Stimulated activated CD4-positive, alpha-beta T cell treated with anti-CD3 and anti-CD28 coated beads, TNF-alpha, amount 100 ng/mL, for 48 hours (primary cell): ENCODE measurements around the gene RPS6KA2.

Experiments
- DNase-seq, 3 donors: peaks; one replicate each; pipeline ENCODE4 v3.0.0-alpha.2; 2020; ENCODE audit warnings: low read depth in 3 of 3

The RPS6KA2 gene

DNA sequence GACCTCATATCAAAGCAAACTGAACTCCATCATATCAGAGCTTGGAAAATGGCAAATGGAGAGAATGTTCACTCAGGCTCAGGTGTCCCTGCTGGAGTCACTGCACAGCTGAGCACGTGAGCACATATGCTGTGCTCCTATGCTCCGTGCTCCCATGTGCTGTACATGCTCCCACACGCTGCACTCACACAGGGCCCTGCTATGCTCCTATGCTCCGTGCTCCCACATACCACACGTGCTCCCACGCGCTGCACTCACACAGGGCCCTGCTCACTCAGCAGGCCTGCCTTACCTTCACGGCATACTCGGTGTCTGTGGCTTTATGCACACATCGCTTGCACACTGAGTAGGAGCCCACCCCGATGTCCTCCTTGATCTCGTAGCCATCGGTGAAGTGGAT is 178.6 kb downstream of the RPS6KA2 start:
- DNase-seq = no peak

DNA sequence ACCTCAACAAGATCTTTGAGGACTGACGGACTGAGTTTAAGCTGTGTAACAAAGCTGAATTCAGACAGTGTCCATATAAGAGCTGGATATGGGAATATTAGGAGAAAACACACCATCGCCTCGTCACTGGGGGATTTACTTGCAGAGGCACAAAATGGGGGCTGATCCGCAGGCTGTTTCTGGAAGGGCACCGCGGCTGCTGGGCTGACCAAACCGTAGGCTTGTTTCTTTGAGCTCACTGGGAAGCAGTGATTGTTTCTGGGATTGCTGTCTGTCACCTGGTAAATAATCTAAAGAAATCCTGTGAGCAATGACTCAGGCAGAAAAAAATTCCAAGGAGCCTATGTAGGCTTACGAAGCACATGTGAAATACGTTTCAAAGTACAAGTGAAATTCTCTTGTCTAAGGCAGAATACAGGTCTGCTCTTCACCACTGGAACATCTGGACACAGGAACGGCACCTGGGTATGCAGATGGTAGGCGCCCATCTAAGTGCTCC is 180.4 kb downstream of the RPS6KA2 start:
- no peak for DNase-seq

DNA sequence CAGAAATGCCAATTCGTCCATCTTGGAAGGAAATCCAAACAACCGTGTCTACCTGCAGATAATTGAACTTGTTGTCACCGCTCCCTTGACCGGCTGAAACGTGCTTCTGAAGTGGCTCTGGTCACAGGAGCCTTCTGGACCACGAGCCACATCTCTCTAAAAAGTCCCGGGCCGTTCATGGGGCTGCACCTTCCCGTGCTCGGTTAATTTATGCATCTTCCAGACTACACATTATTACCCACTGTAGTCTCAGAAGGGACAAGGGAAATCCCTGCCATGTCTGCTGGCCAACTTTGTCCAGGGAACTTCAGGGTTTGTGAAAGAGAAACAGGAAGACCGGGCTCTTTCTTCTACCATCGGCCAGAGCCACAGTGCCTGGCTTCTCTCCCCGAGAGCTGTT is 180.9 kb downstream of the RPS6KA2 start:
- no peak for DNase-seq

DNA sequence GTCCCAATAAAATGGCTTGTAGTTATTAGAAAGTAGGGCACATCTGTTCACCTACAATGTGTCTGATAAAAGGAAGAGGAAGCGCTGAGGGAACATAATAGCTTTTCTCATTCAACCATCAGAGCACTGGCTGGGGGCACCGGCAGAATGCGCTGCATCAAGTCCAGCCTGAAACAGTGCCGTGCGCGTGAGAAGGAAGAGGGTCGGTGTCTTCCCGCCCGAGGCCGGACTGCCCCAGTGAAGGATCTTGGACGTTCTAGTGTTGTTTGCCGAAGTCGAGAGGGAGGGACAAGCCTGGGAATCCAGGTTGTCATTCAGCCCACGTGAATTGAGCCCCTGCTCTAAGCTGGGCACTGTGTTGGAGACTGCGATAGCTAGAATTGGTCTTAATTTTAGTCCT is 182.6 kb downstream of the RPS6KA2 start:
- no peak for DNase-seq

DNA sequence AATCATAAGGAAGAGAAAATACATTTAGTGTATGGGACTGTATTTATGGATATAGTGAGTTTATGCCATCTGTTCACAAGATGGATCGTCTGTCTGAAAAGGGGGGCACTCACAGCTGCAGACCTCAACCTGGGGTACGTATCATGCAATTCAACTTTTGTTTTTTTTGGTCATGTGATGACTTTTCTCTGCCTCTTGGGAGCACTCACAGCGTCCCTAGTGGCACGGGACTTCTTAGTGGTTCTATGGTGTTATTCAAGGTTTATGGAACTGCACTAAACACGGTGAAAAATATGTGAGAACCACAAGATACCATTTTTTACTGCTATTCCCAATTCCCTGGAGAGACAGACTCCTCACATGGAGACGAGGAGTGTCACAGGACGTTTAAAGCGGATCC is 183.9 kb downstream of the RPS6KA2 start:
- no peak for DNase-seq

DNA sequence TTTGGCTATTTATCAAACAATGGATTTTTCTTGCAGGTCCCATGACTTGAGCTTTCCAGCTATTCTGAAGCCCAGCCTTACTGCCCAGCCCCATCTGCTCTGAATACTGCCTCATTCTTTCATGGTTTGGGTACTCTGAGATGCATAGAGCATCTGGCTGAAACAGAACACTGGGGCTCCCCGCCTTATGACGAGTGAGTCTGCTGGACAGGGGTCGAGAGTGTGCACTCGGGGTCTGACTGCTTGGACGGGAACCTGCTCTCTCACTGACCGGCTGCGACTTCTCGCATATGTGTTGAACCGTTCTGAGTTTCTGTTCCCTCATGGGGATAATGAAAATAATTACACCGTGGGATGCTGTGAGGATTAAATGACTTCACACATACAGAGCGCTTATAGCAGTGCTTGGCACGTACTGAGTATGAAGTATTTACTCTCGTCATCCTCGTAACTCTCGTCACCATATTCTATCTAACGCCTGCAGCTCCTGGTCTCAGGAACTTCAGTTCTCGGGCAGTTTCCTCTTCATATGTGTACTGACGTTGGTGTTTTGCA is 184.8 kb downstream of the RPS6KA2 start:
- no peak for DNase-seq

DNA sequence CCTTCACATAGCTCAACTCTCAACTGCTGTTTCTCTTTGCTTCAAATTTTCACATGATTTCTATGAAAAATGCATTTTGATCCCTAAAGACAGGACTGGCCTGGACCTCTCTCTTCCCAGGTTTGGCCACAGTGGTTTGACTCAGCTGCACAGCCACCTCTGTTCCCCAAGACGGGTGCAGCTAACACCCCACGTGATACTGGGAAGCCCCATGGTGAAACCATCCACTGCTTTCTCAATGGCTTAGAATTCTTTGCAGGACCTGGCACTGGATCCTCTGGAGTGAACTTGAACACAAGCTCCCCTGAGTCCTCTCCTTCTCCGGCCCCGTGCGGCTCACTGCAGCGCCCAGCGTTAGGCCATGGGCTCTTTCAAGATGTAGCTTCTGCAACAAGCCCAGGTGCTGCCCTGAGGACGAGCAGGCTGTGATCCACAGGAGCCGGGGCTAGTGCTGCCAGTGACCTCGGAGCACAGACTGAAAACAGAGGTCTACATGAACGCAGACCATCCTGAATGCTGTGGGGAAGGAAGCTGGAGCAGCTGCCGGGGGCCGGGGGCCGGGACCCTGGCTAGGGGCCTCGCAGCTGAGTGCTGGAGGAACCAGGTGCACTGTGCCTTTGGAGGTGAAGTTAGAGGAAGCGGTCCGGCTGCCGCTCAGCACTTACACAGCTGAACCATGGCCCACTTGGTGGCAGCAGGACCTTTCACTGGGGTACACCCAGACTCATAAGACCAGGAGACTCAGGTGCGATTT is 185.5 kb downstream of the RPS6KA2 start:
- DNase-seq = no peak

DNA sequence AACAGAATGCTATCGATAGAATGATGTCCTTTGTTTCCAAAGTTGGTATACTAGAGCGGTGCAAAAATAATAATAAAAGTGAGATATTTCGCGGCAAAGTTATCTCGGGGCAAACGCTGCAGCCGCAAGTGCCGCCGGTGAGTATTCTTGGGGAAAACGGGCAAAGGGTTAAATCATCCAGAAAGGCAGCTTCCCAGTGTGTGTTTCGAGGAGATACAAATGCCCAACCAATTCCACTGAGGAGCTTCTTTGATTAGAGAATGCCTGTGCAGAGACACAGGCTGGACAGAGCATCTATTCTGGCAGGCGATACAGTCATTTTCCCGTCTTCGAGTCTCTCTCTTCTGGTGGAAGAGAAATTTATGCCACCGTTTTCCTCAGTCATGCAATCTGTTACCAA is 186.3 kb downstream of the RPS6KA2 start:
- no peak for DNase-seq

DNA sequence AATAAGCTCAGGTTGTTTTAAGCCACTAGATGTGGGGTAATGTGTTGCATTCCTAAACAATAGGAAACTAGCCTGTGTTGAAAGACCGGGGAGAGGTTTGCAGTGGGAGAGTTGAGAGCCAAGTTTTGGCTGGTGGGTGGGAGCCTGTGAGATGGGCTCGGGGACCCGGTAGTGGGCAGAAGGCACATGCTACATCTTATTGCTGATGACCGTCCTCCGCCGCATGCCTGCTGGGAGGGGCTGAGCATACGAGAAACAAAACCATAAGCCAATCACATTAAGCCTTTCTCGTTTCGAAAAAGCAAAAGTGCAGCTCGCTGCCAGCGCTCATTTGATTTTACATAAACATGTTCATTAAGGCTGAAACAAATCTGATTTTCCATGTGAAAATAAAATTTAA is 186.9 kb downstream of the RPS6KA2 start:
- DNase-seq = no peak

DNA sequence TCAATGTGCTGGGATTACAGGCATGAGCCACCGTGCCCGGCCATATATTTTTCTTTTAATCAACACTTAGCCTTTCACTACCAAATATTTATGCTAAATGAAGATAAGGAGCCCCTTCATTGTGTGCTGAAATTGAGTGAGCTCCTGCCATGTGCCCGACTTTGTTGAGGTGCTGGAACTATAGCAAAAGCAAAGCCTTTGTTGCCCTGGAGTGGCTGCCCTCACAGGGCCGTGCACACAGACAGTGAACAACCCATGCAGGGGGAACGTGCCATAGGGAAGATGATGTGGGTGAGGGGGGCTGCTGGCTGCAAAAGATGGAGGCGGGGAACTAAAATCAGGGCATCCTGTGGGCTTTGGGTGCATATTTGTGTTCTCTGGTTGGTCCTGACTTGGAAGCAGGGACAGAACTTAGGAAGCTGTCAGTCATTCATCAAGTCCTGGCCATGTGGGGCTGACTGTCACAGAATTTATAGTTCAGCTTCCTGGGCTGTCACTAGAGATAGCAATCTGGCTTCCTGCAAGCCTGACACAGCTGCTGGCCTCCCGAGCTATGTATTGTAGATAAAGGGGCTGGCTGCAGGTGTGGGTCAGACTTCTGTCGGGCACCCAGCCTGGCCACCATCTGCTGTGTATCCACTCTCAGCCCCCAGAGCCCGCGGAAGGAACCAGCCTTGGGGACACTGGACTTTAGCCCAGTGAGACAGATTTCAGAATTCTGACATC is 187.5 kb downstream of the RPS6KA2 start:
- no peak for DNase-seq

DNA sequence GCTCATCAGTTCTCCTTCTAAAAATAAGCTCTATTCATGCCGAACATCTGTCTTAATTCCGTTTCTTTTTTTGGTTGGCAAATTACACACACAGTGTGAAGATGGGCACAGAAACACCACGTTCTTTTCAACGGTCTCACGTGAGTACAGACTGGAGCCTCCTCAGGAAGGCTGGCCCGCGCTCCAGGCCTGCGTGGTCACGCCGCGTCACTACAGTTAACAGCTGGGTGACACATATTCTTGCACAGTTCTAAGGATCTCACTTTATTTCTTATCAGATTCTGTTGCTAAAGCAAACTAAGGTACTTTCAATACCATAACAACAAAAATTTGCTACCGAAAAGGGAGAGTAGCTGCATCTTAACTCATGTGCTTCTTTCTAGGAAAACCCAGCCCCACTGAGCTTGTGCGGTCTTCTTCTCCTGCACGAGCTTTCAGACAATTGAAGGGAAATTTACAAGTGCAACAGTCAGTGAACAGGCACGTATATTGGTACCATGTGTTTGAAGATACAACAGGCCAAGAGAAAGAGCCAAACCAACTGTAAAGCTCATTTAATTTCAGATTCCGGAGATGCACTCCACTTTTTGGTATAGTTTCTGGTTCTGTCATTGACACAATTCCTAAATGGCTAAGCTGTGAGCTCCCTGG is 188.7 kb downstream of the RPS6KA2 start:
- DNase-seq = no peak

DNA sequence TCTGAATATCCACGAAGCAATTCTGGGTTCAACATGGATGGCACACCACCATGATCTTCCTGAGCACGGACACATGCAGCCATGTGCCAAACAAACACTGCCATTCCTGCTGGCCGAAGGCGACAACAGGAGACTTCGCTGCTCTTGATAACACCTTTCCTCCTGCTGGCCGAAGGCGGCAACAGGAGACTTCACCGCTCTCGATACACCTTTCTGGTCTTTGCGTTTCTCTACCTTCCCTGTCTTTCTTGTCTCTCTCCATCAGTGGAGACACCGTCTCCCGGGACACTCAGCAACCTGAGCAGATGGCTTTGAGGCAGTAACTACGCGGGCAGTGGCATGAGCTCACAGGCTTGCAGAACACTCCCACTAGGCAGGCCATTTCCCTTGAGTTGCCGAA is 189.4 kb downstream of the RPS6KA2 start:
- no peak for DNase-seq

DNA sequence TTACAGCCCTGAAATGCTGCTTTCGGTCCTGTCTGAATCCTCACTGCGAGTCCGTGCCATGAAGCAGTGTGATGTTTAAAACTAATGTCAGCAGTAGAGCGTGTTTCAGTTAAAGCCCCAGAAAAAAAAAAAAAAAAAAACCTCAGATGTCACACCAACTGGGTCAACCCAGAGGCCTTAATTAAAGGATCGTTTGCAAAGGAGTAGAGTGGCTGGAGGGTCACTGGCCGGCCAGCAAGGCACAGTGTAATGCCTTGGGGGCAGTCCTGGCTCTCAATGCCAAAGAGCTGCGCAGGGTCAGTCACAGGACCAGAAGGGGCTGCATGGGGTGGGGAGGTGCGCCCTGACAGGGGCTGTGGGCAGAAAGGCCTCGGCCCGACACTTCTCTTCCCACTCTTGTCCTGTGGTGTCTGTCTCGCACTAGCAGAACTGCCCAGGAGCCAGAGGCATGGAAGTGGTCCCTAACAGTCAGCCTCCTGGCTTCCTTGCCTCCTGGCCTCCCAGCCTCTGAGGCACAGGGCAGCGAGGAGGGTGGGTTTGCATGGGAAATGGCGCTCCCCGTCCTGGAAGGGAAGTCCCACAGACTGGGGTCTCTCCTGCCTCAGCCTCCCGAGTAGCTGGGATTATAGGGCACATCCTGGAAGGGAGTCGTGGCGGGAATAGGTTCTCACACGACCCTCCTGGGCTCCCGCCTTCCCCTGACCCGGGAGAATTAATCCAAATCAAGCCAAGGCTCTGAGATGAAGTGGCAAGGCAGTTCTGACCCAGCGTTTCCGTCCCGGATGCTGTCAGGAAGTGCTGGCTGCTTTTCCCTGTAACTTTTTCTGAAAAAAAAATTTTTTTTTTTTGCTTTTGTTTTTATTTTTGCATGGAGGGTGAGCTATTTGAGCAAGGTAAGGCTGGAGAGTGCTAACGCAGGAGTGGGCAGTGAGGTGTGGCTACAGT is 190.6 kb downstream of the RPS6KA2 start:
- no peak for DNase-seq

DNA sequence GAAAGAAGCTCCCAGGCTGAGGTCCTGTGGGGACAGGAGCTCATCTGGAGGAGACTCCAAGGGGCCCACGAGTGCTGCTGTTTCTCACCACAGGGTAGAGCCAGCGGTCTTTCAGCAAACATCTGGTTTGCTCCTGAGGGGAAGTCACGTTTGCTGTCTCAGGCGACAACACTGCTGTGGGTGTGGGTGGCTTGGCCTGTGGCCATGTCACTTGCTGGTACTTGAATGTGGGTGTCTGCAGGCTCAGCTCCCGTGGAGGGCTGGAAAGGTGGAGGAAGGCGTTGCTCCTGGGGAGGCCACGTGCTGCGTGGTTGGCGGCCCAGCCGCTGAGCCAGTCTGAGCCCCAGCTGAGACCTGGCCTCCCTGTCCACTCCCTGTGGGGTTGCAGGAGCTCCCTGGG is 191.5 kb downstream of the RPS6KA2 start:
- DNase-seq = peak in 1 of 3 donors; percentile 9

DNA sequence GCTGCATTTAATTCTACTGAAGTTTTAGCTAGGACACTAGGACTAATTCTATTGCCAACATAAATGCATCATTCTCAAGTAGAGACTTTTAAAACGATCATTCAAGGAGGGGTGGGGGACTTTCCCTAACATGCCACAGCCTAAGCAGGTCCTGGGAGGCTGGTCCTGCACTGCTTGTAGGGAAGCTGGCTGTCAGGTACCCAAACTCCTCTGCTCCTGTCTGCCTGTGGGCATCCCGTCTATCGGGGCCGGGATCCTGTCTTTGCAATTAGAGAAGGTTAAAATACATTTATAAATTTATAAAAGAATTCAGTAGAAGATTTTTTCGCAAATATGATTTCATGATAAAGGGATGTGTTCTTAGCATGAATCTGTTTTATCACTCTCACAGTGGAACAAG is 192.7 kb downstream of the RPS6KA2 start:
- DNase-seq = no peak

DNA sequence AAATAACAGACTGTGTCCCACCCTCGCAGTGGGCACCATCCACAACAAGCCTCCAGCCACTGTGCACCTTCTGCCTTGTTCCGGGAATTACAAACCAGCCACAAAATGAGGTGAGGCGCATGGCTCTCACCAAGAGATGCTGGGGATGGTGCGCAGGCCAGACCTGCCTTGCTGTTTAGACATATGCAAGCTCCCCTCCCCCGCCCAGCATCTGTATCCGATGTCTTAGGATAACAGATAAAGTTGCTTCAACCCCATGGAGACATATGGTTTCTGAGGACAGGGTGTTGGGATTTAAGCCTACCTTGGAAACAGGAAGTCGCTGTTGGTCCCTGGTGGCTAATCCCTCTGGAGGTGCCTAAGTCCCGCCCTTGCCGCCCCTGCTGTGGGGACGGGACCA is 194.0 kb downstream of the RPS6KA2 start:
- DNase-seq = no peak

DNA sequence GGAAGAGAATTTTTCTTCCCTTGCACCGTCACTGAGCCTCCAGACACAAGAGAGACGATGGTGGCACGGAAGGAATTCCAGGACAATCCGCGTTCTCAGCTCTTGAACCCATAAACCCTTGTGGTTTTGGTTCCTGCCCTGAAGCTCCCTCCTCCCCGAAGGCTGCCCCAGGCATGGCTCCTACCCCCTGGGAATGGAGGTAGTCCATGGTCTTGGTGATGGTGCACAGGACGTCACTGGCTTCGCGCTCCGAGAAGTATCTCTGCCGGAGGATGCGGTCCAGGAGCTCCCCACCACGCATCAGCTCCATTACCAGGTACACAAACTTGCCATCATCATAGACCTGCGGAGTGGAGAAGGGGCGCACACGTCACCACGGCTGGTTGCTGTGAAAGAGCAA is 196.8 kb downstream of the RPS6KA2 start:
- no peak for DNase-seq

DNA sequence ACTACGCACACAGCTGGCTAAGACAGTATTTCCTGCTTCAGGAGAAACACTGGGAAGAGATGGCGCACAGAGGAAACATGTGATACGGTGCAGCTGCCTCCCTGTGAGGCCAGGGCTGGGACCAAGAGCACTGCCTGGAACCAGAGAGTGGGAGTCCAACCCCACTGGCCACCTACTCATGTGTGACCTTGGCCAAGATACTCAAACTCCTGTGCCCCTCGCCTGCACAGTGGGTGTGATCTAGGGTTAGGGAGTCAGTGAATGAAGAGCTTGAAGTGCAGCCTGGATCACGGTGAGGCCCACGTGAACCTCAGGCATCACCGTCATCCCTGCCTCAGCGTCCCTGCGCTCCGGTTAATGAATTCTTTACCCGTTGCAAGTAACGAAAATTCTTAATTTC is 202.6 kb downstream of the RPS6KA2 start:
- DNase-seq = no peak

DNA sequence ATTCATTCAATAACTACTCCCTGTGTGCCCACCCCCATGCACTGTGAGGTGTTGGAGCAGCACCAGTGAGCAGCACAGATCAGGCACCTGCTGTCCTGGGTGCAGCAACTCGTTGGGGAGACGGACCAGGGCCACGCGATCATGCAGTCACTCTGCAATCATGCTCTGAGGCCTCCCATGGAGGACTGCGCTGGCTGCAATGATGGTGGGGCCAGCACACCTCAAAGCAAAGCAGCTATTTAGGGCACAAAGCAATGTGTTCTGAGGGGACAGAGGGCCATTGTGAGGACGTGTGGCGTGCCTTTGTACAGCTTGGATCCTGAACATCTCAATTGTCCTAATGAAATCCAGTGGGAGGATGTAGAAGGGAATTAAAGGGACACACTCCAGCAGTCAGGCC is 203.3 kb downstream of the RPS6KA2 start:
- no peak for DNase-seq

DNA sequence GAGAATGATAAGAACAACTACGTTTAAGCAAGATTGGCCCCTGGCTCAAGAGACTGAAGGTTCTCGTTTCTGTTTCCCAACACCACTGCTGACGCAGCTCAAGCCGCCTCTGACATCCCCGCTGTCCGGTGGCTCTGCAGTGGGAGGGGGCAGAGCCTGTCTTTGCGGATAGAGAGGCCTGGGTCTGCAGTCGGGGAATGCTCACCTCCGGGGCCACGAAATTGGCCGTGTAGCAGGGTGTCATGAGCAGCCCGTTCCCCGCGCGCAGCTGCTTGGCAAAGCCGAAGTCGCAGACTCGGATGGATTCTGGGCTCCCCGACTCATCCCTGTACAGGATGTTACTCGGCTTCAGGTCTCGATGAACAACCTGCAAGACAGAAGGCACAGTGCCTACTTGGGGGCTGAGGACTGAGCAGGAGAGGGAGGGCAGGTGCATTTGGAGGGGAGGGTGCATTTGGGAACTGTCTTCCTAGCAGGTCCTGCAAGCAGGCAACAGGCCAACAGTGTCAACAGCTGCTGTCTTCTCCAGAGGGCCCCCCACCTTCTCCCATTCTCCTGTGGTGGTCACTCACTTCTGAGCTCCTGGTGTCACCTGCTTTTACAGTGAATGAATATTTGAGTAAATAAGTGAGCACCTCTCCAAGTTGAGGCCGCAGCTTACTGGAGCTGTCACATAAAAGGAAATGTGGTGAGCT is 203.9 kb downstream of the RPS6KA2 start:
- no peak for DNase-seq
